Activated CD4-positive, alpha-beta T cell treated with anti-CD3 and anti-CD28 coated beads, Interleukin-2, amount 50 U/mL, for 1 hour (primary cell): ENCODE results near the gene CACNA2D1.

ENCODE experiments used
- DNase-seq: peaks from one replicate; pipeline ENCODE4 v3.0.0-alpha.2; 2020

CACNA2D1 gene

GRCh38 chr7:82211333-82211732 lies 232.2 kb downstream of the CACNA2D1 start:
- no peak for DNase-seq

GRCh38 chr7:82210416-82211184 lies 233.0 kb downstream of the CACNA2D1 start:
- DNase-seq, result no peak

GRCh38 chr7:82209179-82209747 lies 234.3 kb downstream of the CACNA2D1 start:
- no peak for DNase-seq

- no peak for DNase-seq
These were observed 238.9 kb downstream of the CACNA2D1 start for GRCh38 chr7:82204694-82205093.

- DNase-seq, result no peak
These were observed 240.6 kb downstream of the CACNA2D1 start for GRCh38 chr7:82202965-82203364.

- no peak for DNase-seq
These were observed 241.5 kb downstream of the CACNA2D1 start for GRCh38 chr7:82202107-82202506.

GRCh38 chr7:82200601-82201000 lies 243.0 kb downstream of the CACNA2D1 start:
- DNase-seq, result no peak

GRCh38 chr7:82194016-82194643 lies 249.4 kb downstream of the CACNA2D1 start:
- DNase-seq, result no peak

- DNase-seq, result no peak
These were observed 254.9 kb downstream of the CACNA2D1 start for GRCh38 chr7:82188636-82189035.

GRCh38 chr7:82185443-82185842 lies 258.1 kb downstream of the CACNA2D1 start:
- no peak for DNase-seq

- no peak for DNase-seq
These were observed 259.9 kb downstream of the CACNA2D1 start for GRCh38 chr7:82183634-82184033.

- no peak for DNase-seq
These were observed 264.3 kb downstream of the CACNA2D1 start for GRCh38 chr7:82179311-82179710.

- no peak for DNase-seq
These were observed 268.3 kb downstream of the CACNA2D1 start for GRCh38 chr7:82175319-82175718.

GRCh38 chr7:82173400-82174021 lies 270.1 kb downstream of the CACNA2D1 start:
- DNase-seq, result no peak

- DNase-seq, result no peak
These were observed 270.7 kb downstream of the CACNA2D1 start for GRCh38 chr7:82172881-82173280.

- no peak for DNase-seq
These were observed 271.6 kb downstream of the CACNA2D1 start for GRCh38 chr7:82172017-82172416.

GRCh38 chr7:82167558-82168314 lies 275.8 kb downstream of the CACNA2D1 start:
- DNase-seq, result no peak

- DNase-seq, result no peak
These were observed 277.1 kb downstream of the CACNA2D1 start for GRCh38 chr7:82166260-82167015.

GRCh38 chr7:82164813-82165212 lies 278.8 kb downstream of the CACNA2D1 start:
- DNase-seq, result no peak

GRCh38 chr7:82164410-82164809 lies 279.2 kb downstream of the CACNA2D1 start:
- no peak for DNase-seq

- no peak for DNase-seq
These were observed 280.0 kb downstream of the CACNA2D1 start for GRCh38 chr7:82163586-82163985.

- DNase-seq, result no peak
These were observed 281.3 kb downstream of the CACNA2D1 start for GRCh38 chr7:82162289-82162688.
